H1 (cell line): ENCODE results near the gene APOL1.

Source experiments
- CEBPB ChIP-seq: IDR thresholded peaks from 2 replicates; pipeline ENCODE4 v1.6.1; 2012; ENCODE audit warnings: low read depth, low read length
- CHD2 ChIP-seq: IDR thresholded peaks from 2 replicates; pipeline ENCODE4 v1.6.1; 2012; ENCODE audit warnings: low read length, improper control_type of control experiment
- CTCF ChIP-seq, 3 experiments: IDR thresholded peaks; 1 replicate in 2 of 3; 2 replicates in 1 of 3; pipeline versions ENCODE4 v1.5.1 to v1.6.1; 2011; ENCODE audit warnings: low read length in 3 of 3, mild to moderate bottlenecking in 3 of 3, inconsistent platforms in 2 of 3, low read depth in 1 of 3, moderate library complexity in 1 of 3; ENCODE audit not compliant: insufficient read depth in 1 of 3; ENCODE audit errors: control extremely low read depth in 1 of 3
- HDAC2 ChIP-seq, 2 experiments: fragments of 300-600 bp in 1 of 2; sonication (generic) in 1 of 2; IDR thresholded peaks; 2 replicates each; pipeline ENCODE4 v1.6.1; 2011 to 2012; ENCODE audit warnings: low read depth in 2 of 2, low read length in 2 of 2, mild to moderate bottlenecking in 2 of 2, moderate library complexity in 2 of 2, borderline replicate concordance in 1 of 2, inconsistent platforms in 1 of 2
- POLR2A ChIP-seq, 2 experiments: IDR thresholded peaks; 1 replicate in 1 of 2; 2 replicates in 1 of 2; pipeline ENCODE4 v1.6.1; 2011; ENCODE audit warnings: low read depth in 2 of 2, low read length in 2 of 2, mild to moderate bottlenecking in 2 of 2; ENCODE audit errors: control extremely low read depth in 1 of 2
- SIX5 ChIP-seq: IDR thresholded peaks from 2 replicates; pipeline ENCODE4 v1.6.1; 2011; ENCODE audit warnings: mild to moderate bottlenecking, low read depth, low read length
- TF ChIP-seq, protein P1 (sequence below): IDR thresholded peaks from 2 replicates; pipeline ENCODE4 v1.6.1; 2011; ENCODE audit warnings: low read depth, mild to moderate bottlenecking, low read length; ENCODE audit not compliant: insufficient read depth
- TF ChIP-seq, protein P2 (sequence below): IDR thresholded peaks from 2 replicates; pipeline ENCODE4 v1.6.1; 2012; ENCODE audit warnings: inconsistent platforms

DNA sequence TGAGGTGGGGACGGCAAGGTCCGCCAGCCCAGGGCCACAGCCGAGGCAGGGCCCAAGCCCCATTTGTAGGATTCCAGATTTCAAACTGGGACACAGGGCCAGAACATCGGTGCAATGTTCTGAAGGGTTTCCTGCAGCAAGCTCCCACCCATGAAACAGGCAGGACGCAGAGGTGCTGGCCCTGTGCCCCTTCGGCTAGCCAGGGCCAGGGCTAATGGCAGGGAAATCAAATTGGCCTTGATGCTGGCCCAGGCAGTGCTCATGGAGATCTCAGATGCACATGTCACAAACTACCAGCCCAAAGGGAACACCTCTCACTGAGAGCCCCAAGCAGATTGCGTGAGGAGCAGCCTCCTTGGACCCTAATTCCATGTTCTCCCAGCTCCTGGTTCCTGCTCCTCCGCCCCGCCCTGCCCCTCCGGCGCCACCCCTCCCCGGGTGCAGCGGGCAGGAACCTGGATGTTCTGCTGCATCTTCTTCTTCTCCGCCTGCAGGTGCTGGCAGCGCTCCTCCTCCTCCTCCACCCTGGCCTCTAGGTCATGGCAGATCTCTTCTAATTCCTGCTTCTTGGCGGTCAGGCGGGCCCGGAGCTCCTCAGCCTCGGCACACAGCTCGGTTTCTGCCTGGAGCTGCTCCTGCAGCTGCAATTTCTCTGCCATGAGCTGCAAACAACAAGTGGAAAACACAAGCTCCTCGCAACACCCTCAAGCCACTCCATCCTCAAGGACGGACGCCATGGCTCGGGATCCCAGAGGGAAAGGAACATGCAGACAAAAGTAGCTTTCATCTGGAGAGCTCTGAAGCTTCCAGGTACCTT lies 47.7 kb downstream of the APOL1 start:
- TF ChIP-seq, protein P1, sequence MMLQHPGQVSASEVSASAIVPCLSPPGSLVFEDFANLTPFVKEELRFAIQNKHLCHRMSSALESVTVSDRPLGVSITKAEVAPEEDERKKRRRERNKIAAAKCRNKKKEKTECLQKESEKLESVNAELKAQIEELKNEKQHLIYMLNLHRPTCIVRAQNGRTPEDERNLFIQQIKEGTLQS = no peak
- no peak for TF ChIP-seq CEBPB
- TF ChIP-seq CTCF (IDR thresholded peaks at IDR 0.05; ENCODE audit: control extremely low read depth in 1 of 3, insufficient read depth in 1 of 3, low read depth in 1 of 3, low read length in 3 of 3) = no peak
- no peak for TF ChIP-seq CHD2
- TF ChIP-seq, protein P2, sequence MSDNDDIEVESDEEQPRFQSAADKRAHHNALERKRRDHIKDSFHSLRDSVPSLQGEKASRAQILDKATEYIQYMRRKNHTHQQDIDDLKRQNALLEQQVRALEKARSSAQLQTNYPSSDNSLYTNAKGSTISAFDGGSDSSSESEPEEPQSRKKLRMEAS = no peak
- TF ChIP-seq SIX5 = no peak
- TF ChIP-seq POLR2A (IDR thresholded peaks at IDR 0.05; ENCODE audit: control extremely low read depth in 1 of 2, low read depth in 2 of 2, low read length in 2 of 2) = 0 out of 3 replicates have a peak, but pooled peaks of 1 of the 2 experiments have one; percentile 23
- TF ChIP-seq HDAC2 (IDR thresholded peaks at IDR 0.05; ENCODE audit: borderline replicate concordance in 1 of 2, low read depth in 2 of 2, low read length in 2 of 2) = no peak
